ENCODE data around the gene APOE.
A peak's percentile ranks its signal among the peaks of the same experiment; 100 is the strongest.
"Not testable (repeated sequence)": the region's sequence is repeated elsewhere in the genome, so short reads cannot be mapped to it uniquely, and the experiment has no call there.

The APOE gene

GRCh38 chr19:44905437-44906160 lies at the start of gene APOE:
Gene APOE (plus strand): TSS chr19:44905796. CDS start chr19:44906625, 829 bp downstream.
- peak in 42 of 51 donors; percentile 5 to 81 (median 56) for DNase-seq

DNA sequence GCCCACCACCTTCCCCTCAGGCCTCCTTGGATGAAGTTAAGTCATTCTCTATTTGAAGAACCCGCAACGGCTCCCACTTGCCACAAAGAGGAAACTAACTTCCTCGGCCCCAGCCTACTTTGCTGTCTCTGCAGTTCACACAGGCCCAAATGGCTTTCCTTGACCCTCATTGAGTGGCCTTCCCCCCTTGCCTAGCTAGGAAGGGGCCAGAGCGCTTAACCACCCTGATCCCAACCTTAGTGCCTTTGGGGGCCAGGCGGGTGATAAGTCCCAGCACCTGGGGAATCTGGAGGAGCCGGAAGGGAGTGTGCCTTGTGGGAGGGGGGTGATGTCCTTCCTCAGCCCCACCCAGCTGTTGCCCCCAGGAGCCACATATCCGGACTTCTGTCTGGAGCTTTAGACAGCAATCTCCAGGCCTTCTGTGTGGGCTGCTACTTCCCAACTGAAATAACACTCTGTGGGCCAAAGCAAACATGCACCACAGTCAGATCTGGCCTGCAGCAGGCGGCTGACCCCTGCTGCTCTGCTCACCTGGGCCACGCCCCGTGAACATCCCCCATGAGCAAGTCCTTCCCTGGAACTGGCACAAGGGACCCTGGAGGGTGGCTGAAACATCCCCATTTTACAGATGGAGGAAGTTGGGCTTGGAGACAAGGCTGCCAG lies 49.0 kb upstream of the APOE start:
- peak in 2 of 51 donors; percentile 13 to 14 for DNase-seq

DNA sequence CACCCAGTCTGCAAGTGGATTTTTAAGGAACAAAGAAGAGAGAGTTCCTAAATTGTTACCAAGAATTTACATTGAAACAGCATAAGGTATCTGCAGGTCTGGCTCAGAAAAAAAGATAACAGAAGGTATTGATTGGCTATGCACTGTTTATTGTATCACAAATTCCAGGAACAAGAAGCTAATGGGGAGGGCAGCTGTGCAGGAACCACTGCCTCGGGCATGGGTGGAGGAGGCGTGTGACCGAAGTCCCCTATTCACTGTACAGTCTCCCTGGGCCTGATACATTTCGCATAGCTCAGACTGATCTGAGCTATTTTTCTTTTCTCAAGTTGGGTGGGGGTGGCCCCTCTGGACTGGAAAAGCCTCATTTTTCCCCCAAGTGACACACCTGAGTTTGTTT lies 47.8 kb upstream of the APOE start:
- no peak for DNase-seq

DNA sequence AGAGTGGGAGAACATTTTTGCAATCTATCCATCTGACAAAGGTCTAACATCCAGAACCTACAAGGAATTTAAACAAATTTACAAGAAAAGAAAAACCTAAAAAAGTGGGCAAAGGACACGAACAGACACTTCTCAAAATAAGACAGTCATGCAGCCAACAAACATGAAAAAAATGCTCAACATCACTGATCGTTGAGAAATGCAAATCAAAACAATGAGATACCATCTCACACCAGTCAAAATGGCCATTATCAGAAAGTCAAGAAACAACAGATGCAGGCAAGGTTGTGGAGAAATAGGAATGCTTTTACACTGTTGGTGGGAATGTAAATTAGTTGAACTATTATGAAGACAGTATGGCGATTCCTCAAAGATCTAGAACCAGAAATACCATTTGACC lies 44.0 kb upstream of the APOE start:
- not testable (repeated sequence) for DNase-seq

DNA sequence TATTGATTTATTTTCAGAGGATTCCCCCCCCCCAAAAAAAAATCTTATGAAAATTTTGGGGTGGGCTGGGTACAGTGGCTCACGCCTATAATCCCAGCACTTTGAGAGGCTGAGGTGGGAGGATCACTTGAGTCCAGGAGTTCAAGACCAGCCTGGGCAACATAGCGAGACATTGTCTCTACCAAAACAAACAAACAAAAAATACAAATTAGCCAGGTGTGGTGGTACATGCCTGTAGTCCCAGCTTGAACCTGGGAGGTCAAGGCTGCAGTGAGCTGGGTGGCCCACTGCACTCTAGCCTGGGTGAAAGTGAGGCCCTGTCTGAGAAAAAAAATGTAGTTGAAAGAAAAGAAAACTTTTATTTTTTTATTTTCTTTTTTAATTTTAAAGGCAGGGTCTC lies 41.6 kb upstream of the APOE start:
- DNase-seq, result no peak

DNA sequence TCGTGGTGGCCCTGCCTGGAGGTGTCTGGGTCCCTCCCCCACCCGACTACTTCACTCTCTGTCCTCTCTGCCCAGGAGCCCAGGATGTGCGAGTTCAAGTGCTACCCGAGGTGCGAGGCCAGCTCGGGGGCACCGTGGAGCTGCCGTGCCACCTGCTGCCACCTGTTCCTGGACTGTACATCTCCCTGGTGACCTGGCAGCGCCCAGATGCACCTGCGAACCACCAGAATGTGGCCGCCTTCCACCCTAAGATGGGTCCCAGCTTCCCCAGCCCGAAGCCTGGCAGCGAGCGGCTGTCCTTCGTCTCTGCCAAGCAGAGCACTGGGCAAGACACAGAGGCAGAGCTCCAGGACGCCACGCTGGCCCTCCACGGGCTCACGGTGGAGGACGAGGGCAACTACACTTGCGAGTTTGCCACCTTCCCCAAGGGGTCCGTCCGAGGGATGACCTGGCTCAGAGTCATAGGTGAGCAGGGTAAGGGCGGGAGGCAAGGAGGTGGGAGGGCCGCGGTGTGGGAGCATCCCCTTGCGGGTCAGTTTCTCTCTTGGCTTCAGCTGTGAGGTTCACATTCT lies 40.3 kb upstream of the APOE start:
- peak in 2 of 51 donors; percentile 5 to 7 for DNase-seq

DNA sequence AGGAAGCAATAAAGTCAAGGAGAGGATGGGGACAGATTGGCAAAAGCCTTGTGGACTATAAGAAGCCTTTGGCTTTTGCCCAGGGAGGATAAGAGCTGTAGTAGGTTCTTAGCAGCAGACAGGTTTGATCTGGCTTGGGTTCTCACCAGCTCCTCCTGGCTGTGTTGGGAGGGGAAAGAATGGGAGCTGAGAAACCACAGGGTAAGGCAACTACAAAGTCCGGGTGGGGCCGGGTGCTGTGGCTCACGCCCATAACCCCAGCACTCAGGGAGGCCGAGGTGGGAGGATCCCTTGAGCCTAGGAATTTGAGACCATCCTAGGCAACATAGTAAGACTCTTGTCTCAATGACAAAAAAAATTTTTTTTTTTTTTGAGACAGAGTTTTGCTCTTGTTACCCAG lies 38.9 kb upstream of the APOE start:
- DNase-seq, result no peak

DNA sequence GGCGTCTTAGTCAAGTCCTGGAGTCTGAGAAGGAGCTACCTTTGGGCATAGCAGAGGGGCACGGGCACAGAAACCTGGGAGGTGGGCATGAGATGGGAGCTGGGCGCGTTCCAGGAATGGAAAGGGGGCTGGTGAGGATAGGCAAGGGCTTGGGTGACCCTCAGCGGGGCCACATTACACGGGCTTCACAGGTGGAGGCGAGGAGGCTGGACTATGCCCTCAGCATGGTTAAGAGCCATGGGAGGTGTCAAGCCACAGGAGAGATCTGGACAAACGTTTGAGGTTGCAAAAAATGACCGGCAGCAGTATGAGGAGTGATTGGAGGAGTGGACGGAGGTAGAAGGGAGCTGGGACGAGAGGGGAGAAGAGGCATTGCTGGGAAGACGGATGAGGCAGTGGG lies 38.0 kb upstream of the APOE start:
- DNase-seq, result no peak

GRCh38 chr19:44869733-44870470 lies 35.7 kb upstream of the APOE start:
- peak in 11 of 51 donors; percentile 5 to 26 (median 13) for DNase-seq

DNA sequence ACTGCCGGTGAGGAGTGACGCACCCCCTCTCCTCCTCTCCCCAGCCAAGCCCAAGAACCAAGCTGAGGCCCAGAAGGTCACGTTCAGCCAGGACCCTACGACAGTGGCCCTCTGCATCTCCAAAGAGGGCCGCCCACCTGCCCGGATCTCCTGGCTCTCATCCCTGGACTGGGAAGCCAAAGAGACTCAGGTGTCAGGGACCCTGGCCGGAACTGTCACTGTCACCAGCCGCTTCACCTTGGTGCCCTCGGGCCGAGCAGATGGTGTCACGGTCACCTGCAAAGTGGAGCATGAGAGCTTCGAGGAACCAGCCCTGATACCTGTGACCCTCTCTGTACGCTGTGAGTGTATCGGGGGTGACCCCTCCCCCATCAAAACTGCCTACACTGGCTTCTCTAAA lies 33.8 kb upstream of the APOE start:
- DNase-seq, result no peak

- no peak for DNase-seq
Observed at GRCh38 chr19:44872661-44873060, 32.9 kb upstream of the APOE start.

- DNase-seq, result no peak
Observed at GRCh38 chr19:44874317-44874716, 31.3 kb upstream of the APOE start.

- no peak for DNase-seq
Observed at GRCh38 chr19:44875666-44876451, 29.7 kb upstream of the APOE start.

DNA sequence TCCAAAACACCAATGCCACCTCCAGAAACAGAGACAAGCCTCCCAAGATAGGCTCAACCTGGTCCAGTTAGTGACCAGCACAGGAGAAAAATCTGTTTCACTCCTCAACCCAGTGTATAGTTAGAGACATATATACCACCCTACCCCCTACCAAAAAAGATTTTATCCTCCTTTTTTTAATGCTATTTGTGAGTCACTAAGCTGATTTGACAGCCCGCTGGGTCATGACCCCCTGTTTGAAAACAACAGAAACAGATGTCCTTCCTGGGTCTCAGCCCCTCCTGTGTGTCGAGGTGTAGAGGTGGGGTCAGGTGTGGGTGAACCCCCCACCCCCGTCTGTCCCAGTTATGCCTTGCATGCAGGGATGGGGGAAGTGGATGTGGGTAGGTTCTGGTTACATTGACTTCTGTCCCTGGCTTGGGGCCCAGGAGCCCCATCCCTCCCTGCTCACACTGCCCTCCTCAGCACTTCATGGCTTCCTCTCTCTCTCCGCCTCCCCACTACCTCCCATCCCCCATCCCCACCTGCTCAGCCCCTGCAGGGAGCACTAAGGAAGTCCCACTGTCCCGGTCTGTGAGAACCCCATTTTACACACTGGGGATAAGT lies 28.6 kb upstream of the APOE start:
- DNase-seq, result no peak

DNA sequence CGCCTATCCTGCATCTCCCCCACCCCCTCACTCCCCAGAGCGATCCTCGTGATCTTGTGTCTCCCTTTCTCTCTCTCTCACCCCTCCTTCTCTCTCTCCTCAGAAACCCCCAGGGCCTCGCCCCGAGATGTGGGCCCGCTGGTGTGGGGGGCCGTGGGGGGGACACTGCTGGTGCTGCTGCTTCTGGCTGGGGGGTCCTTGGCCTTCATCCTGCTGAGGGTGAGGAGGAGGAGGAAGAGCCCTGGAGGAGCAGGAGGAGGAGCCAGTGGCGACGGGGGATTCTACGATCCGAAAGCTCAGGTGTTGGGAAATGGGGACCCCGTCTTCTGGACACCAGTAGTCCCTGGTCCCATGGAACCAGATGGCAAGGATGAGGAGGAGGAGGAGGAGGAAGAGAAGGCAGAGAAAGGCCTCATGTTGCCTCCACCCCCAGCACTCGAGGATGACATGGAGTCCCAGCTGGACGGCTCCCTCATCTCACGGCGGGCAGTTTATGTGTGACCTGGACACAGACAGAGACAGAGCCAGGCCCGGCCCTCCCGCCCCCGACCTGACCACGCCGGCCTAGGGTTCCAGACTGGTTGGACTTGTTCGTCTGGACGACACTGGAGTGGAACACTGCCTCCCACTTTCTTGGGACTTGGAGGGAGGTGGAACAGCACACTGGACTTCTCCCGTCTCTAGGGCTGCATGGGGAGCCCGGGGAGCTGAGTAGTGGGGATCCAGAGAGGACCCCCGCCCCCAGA lies 27.3 kb upstream of the APOE start:
- no peak for DNase-seq

- no peak for DNase-seq
Observed at GRCh38 chr19:44879309-44880065, 26.1 kb upstream of the APOE start.

DNA sequence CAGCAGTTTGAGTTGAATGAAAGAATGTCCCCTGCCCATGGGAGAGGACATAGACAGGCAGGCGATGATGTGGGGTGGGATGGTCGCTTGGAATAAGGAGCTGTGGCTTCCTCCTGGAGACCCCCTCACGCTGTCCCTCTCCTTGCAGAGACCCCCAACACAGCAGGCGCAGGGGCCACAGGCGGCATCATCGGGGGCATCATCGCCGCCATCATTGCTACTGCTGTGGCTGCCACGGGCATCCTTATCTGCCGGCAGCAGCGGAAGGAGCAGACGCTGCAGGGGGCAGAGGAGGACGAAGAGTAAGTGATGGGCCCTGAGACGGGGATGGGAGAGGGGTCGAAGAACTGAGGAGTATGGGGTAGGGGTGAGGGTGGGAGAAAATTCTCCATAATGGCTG lies 23.5 kb upstream of the APOE start:
- DNase-seq, result no peak

DNA sequence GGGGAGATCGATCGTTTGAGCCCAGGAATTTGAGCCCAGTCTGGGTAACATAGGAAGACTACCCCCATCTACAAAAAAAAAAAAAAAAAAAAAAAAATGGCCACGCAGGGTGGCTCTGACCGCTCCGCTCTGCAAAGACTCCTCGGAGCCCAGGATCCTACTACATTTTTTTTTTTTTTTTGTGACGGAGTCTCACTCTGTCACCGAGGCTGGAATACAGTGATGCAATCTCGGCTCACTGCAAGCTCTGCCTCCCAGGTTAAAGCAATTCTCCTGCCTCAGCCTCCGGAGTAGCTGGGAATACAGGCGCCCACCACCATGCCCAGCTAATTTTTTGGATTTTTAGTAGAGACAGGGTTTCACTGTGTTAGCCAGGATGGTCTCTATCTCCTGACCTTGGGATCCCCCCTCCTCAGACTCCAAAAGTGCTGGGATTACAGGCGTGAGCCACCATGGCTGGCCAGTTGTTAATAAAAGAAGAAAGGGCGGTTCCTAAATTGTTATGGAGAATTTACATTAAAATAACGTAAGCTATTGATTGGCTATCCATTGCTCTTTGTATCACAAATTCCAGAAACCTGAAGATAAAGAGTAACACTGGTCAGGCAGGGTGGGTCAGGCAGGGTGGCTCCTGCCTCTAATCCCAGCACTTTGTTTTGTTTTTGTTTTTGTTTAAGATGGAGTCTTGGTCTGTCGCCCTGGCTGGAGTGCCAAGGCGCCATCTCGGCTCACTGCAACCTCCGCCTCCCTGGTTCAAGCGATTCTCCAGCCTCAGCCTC lies 22.8 kb upstream of the APOE start:
- DNase-seq, result not testable (repeated sequence)

DNA sequence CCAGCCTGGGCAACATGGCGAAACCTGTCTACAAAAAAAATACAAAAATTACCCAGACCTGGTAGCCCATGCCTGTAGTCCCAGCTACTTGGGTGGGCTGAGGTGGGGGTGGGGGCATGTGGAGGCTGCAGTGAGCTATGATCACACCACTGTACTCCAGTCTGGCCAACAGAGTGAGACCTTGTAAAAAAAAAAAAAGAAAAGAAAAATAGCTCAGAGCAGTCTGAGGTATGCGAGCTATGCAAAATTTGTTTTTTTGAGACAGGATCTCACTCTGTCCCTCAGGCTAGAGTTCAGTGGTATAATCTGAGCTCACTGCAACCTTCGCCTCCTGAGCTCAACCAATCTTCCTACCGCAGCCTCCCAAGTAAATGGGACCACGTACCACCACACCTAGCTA lies 21.7 kb upstream of the APOE start:
- DNase-seq, result no peak
